ENCODE data around the gene ATP6V0A4.

DNA sequence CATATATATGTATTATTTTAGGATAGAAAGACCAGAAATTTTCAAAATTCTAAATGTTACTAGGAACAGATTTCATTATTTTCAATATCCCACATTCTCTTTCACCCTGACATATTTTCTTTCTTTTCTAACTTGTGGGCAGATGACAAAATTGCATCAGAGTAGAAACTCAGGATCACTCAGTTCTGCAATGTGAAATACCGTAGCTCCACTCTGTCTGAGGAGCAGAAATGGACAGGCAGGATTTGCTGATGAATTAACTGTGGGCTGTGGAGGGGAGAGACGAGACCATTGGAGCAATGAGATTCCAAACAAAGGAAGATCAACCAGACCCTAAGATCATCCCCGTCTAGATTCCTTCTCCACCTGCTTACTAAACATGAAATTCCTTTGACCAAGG lies 59.9 kb downstream of the ATP6V0A4 start:
- TF ChIP-seq, protein P1, sequence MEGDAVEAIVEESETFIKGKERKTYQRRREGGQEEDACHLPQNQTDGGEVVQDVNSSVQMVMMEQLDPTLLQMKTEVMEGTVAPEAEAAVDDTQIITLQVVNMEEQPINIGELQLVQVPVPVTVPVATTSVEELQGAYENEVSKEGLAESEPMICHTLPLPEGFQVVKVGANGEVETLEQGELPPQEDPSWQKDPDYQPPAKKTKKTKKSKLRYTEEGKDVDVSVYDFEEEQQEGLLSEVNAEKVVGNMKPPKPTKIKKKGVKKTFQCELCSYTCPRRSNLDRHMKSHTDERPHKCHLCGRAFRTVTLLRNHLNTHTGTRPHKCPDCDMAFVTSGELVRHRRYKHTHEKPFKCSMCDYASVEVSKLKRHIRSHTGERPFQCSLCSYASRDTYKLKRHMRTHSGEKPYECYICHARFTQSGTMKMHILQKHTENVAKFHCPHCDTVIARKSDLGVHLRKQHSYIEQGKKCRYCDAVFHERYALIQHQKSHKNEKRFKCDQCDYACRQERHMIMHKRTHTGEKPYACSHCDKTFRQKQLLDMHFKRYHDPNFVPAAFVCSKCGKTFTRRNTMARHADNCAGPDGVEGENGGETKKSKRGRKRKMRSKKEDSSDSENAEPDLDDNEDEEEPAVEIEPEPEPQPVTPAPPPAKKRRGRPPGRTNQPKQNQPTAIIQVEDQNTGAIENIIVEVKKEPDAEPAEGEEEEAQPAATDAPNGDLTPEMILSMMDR (IDR thresholded peaks at IDR 0.05) = no peak
- no peak for TF ChIP-seq POLR2A (IDR thresholded peaks at IDR 0.05)
